ENCODE measurements around the gene PAX8. TPM values are rescaled to one million over a fixed set of nuclear protein-coding genes. Genes with fewer than 3 reads are reported as not detected.
A peak's percentile ranks its signal among the peaks of the same experiment; 100 is the strongest.

Gene PAX8
- total and polyA plus RNA-seq, 2 of the 13 experiments (the other 11 are each of a cell fraction or from before 2014, with no cell fraction given) = 1.5 to 8.8 TPM

- peak; percentile 79 for TF ChIP-seq TEAD3 (CRISPR knock-in tag; optimal IDR thresholded peaks at IDR 0.05; ENCODE audit: borderline replicate concordance)
- TF ChIP-seq RAD51 (IDR thresholded peaks at IDR 0.05; ENCODE audit: borderline replicate concordance) = no peak
- TF ChIP-seq ZNF281 (CRISPR knock-in tag; IDR thresholded peaks at IDR 0.05; ENCODE audit: borderline replicate concordance) = no peak
- TF ChIP-seq ZNF205 (CRISPR knock-in tag; IDR thresholded peaks at IDR 0.05) = 0 out of 2 replicates have a peak, but pooled peaks have one; percentile 68
- no peak for TF ChIP-seq TEF (CRISPR knock-in tag; IDR thresholded peaks at IDR 0.05)
- peak; percentile 57 for TF ChIP-seq ZNF230 (CRISPR knock-in tag; IDR thresholded peaks at IDR 0.05)
- TF ChIP-seq, protein P1, sequence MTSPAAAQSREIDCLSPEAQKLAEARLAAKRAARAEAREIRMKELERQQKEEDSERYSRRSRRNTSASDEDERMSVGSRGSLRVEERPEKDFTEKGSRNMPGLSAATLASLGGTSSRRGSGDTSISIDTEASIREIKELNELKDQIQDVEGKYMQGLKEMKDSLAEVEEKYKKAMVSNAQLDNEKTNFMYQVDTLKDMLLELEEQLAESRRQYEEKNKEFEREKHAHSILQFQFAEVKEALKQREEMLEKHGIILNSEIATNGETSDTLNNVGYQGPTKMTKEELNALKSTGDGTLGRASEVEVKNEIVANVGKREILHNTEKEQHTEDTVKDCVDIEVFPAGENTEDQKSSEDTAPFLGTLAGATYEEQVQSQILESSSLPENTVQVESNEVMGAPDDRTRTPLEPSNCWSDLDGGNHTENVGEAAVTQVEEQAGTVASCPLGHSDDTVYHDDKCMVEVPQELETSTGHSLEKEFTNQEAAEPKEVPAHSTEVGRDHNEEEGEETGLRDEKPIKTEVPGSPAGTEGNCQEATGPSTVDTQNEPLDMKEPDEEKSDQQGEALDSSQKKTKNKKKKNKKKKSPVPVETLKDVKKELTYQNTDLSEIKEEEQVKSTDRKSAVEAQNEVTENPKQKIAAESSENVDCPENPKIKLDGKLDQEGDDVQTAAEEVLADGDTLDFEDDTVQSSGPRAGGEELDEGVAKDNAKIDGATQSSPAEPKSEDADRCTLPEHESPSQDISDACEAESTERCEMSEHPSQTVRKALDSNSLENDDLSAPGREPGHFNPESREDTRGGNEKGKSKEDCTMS (CRISPR knock-in tag; conservative IDR thresholded peaks at IDR 0.05) = 0 out of 2 replicates have a peak, but pooled peaks have one; percentile 48
- TF ChIP-seq ELF3 (CRISPR knock-in tag; IDR thresholded peaks at IDR 0.05) = peak; percentile 81
- TF ChIP-seq ZFP1 (CRISPR knock-in tag; IDR thresholded peaks at IDR 0.05) = 0 out of 2 replicates have a peak, but pooled peaks have one; percentile 28
- peak; percentile 78 for TF ChIP-seq GATAD2A (CRISPR knock-in tag; IDR thresholded peaks at IDR 0.05)
- no peak for TF ChIP-seq NPAS2 (CRISPR knock-in tag; IDR thresholded peaks at IDR 0.05; ENCODE audit: borderline replicate concordance)
- 0 out of 2 replicates have a peak, but pooled peaks have one; percentile 41 for TF ChIP-seq SMAD3 (CRISPR knock-in tag; IDR thresholded peaks at IDR 0.05)
- no peak for TF ChIP-seq NKX3-1 (CRISPR knock-in tag; IDR thresholded peaks at IDR 0.05)
- peak; percentile 69 for TF ChIP-seq YY1 (IDR thresholded peaks at IDR 0.05; ENCODE audit: insufficient read depth, insufficient replicate concordance, low read depth, low read length)
- TF ChIP-seq ZBTB25 (CRISPR knock-in tag; IDR thresholded peaks at IDR 0.05) = 0 out of 2 replicates have a peak, but pooled peaks have one; percentile 76
- TF ChIP-seq IKZF5 (CRISPR knock-in tag; IDR thresholded peaks at IDR 0.05) = peak; percentile 48; the same call in 1 of the 2 replicates
- peak; percentile 36; the same call in 1 of the 2 replicates for TF ChIP-seq ZNF34 (CRISPR knock-in tag; IDR thresholded peaks at IDR 0.05; ENCODE audit: borderline replicate concordance)
- TF ChIP-seq ASH2L (IDR thresholded peaks at IDR 0.05; ENCODE audit: insufficient read length, low read depth, low read length) = no peak
- peak; percentile 54; the same call in 1 of the 2 replicates for TF ChIP-seq FOXA3 (CRISPR knock-in tag; IDR thresholded peaks at IDR 0.05)
- peak; percentile 52; the same call in 1 of the 2 replicates for TF ChIP-seq KDM3A (CRISPR knock-in tag; IDR thresholded peaks at IDR 0.05; ENCODE audit: low read depth)
Measured at GRCh38 chr2:113203901-113204519, 74.7 kb downstream of the PAX8 start (continued).
